Liver (tissue), 9 donors: ENCODE measurements around the gene ATP6V0E1. TPM values are rescaled to one million over a fixed set of nuclear protein-coding genes. Genes with fewer than 3 reads are reported as not detected.

Source experiments
- DNase-seq: peaks from one replicate; pipeline ENCODE4 v3.0.0-alpha.2; 2017; ENCODE audit warnings: low spot score
- H3K27ac ChIP-seq, 2 donors: one replicate each; pipeline ENCODE4 v1.7.0; 2013; ENCODE audit warnings: inconsistent platforms in 2 of 2, low read length in 2 of 2, control low read depth in 1 of 2, low read depth in 1 of 2, mild to moderate bottlenecking in 1 of 2
- H3K27me3 ChIP-seq, 4 donors: one replicate each; pipeline versions ENCODE4 v1.6.1 to v1.7.0; 2013; ENCODE audit warnings: low read length in 3 of 4, inconsistent platforms in 1 of 4, mild to moderate bottlenecking in 1 of 4, moderate library complexity in 1 of 4; ENCODE audit not compliant: control insufficient read depth in 4 of 4, insufficient read depth in 4 of 4
- H3K36me3 ChIP-seq, 4 donors: one replicate each; pipeline versions ENCODE4 v1.6.1 to v1.7.0; 2013; ENCODE audit warnings: low read length in 3 of 4, mild to moderate bottlenecking in 3 of 4, low read depth in 1 of 4, moderate library complexity in 1 of 4; ENCODE audit not compliant: control insufficient read depth in 4 of 4, insufficient read depth in 3 of 4
- H3K4me1 ChIP-seq, 4 donors: one replicate each; pipeline versions ENCODE4 v1.6.1 to v1.7.0; 2013; ENCODE audit warnings: low read length in 3 of 4, mild to moderate bottlenecking in 3 of 4, moderate library complexity in 1 of 4; ENCODE audit not compliant: control insufficient read depth in 4 of 4, insufficient read depth in 4 of 4
- H3K4me3 ChIP-seq, 3 donors: one replicate each; pipeline versions ENCODE4 v1.6.1 to v1.7.0; 2013; ENCODE audit warnings: low read length in 3 of 3, control low read depth in 1 of 3, low read depth in 1 of 3, mild to moderate bottlenecking in 1 of 3
- H3K9ac ChIP-seq, 2 donors: one replicate each; pipeline ENCODE4 v1.7.0; 2013; ENCODE audit warnings: low read length in 2 of 2, mild to moderate bottlenecking in 2 of 2, moderate library complexity in 2 of 2, control low read depth in 1 of 2, low read depth in 1 of 2
- H3K9me3 ChIP-seq, 4 donors: one replicate each; pipeline versions ENCODE4 v1.6.1 to v1.7.0; 2013; ENCODE audit warnings: low read length in 3 of 4; ENCODE audit not compliant: control insufficient read depth in 4 of 4
- EGR1 ChIP-seq, 2 donors: IDR thresholded peaks; 2 replicates each; pipeline ENCODE4 v1.6.1; 2016 to 2018; ENCODE audit warnings: antibody characterized with exemption in 2 of 2, low read depth in 2 of 2
- FOXA1 ChIP-seq: IDR thresholded peaks from 2 replicates; pipeline ENCODE4 v1.6.1; 2016; ENCODE audit warnings: antibody characterized with exemption
- FOXA2 ChIP-seq: IDR thresholded peaks from 2 replicates; pipeline ENCODE4 v1.6.1; 2016; ENCODE audit warnings: antibody characterized with exemption
- GABPA ChIP-seq, 2 donors: IDR thresholded peaks in 1 of 2; conservative IDR thresholded peaks in 1 of 2; 2 replicates each; pipeline ENCODE4 v1.6.1; 2016; ENCODE audit warnings: antibody characterized with exemption in 2 of 2, mild to moderate bottlenecking in 1 of 2, moderate library complexity in 1 of 2
- HNF4A ChIP-seq, 2 donors: conservative IDR thresholded peaks; 2 replicates each; pipeline ENCODE4 v1.6.1; 2016; ENCODE audit warnings: antibody characterized with exemption in 2 of 2, mild to moderate bottlenecking in 2 of 2
- HNF4G ChIP-seq: IDR thresholded peaks from 2 replicates; pipeline ENCODE4 v1.6.1; 2016; ENCODE audit warnings: antibody characterized with exemption
- JUND ChIP-seq, 2 donors: IDR thresholded peaks; 2 replicates each; pipeline ENCODE4 v1.6.1; 2016; ENCODE audit warnings: antibody characterized with exemption in 2 of 2
- NR2F2 ChIP-seq: IDR thresholded peaks from 2 replicates; pipeline ENCODE4 v1.6.1; 2016; ENCODE audit warnings: antibody characterized with exemption
- RAD21 ChIP-seq, 2 donors: IDR thresholded peaks; 2 replicates each; pipeline ENCODE4 v1.6.1; 2016; ENCODE audit warnings: antibody characterized with exemption in 2 of 2, mild to moderate bottlenecking in 2 of 2
- RXRA ChIP-seq, 2 donors: IDR thresholded peaks; 2 replicates each; pipeline ENCODE4 v1.6.1; 2017 to 2018; ENCODE audit warnings: antibody characterized with exemption in 2 of 2, mild to moderate bottlenecking in 1 of 2
- SP1 ChIP-seq: IDR thresholded peaks from 2 replicates; pipeline ENCODE4 v1.6.1; 2018; ENCODE audit warnings: antibody characterized with exemption, mild to moderate bottlenecking
- YY1 ChIP-seq: IDR thresholded peaks from 2 replicates; pipeline ENCODE4 v1.6.1; 2016; ENCODE audit warnings: antibody characterized with exemption, mild to moderate bottlenecking
- WGBS: extraction: QIAGEN DNeasy Blood & Tissue Kit; methylation state at CpG from one replicate; pipeline ENCODE4 v1.1.7; 2013; 5-methylcytosine and 5-hydroxymethylcytosine counted together
- polyA plus RNA-seq, 2 donors: library from polyadenylated mRNA; stranded (reverse) in 1 of 2; unstranded in 1 of 2; fragments of 200-250 nt in 1 of 2; fragments of >200 nt in 1 of 2; fragmentation: Nextera tagmentation in 1 of 2; extraction: Ambion mirVana in 1 of 2; gene quantifications; one replicate each; pipeline versions ENCODE4 v1.2.1 to v1.2.3, GENCODE V29; 2013 to 2015
- total RNA-seq, 2 donors: library from RNA; depleted of rRNA; stranded (reverse); fragments of >200 nt; gene quantifications; one replicate each; pipeline ENCODE4 v1.2.3, GENCODE V29; 2014
- TF ChIP-seq, protein P1 (sequence below): IDR thresholded peaks from 2 replicates; pipeline ENCODE4 v1.6.1; 2016; ENCODE audit warnings: antibody characterized with exemption
- TF ChIP-seq, protein P2 (sequence below): IDR thresholded peaks from 2 replicates; pipeline ENCODE4 v1.6.1; 2016; ENCODE audit warnings: antibody characterized with exemption
- TF ChIP-seq, protein P3 (sequence below): IDR thresholded peaks from 2 replicates; pipeline ENCODE4 v1.6.1; 2016; ENCODE audit warnings: antibody characterized with exemption
- TF ChIP-seq, protein P4 (sequence below): IDR thresholded peaks from 2 replicates; pipeline ENCODE4 v1.6.1; 2016; ENCODE audit warnings: antibody characterized with exemption, mild to moderate bottlenecking
- donor health status: healthy.
- donor health status: healthy.
- donor health status: healthy.
- donor health status: healthy.
- donor health status: healthy.

The ATP6V0E1 gene
- total and polyA plus RNA-seq, 4 donors, result 56.6 to 396 (median 111) TPM

DNA sequence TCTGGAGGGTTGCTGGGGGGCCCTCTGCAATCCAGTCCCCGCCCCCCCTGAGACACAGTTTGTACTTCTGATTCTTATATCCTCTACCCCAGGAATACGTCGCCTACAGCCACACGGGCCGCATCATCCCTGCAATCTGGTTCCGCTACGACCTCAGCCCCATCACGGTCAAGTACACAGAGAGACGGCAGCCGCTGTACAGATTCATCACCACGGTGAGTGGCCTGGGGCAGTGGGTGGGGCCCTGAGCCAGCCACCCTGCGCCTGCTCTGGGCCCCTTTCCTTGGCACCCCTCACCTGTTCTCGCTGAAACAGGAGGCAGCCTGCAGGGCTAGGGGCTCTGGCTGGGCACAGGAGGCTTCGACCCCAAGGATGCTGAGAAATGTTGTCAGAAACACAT, 48.5 kb upstream of the ATP6V0E1 start:
- H3K9me3 ChIP-seq, result no peaks in the 10 kb centered on the region
- no peak overlapping the region for H3K9ac ChIP-seq
- TF ChIP-seq EGR1 (IDR thresholded peaks at IDR 0.05; ENCODE audit: low read depth in 2 of 2) (no peak), FOXA1 (no peak), HNF4A (conservative IDR thresholded peaks at IDR 0.05) (no peak), RAD21 (IDR thresholded peaks at IDR 0.05) (no peak), RXRA (IDR thresholded peaks at IDR 0.05) (no peak), YY1 (no peak), GABPA (IDR thresholded peaks at IDR 0.05 in 1 of 2, conservative IDR thresholded peaks at IDR 0.05 in 1 of 2) (no peak), HNF4G (no peak), NR2F2 (no peak), FOXA2 (no peak), JUND (IDR thresholded peaks at IDR 0.05) (no peak)
- TF ChIP-seq, protein P1, sequence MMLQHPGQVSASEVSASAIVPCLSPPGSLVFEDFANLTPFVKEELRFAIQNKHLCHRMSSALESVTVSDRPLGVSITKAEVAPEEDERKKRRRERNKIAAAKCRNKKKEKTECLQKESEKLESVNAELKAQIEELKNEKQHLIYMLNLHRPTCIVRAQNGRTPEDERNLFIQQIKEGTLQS, result no peak
- TF ChIP-seq, protein P2, sequence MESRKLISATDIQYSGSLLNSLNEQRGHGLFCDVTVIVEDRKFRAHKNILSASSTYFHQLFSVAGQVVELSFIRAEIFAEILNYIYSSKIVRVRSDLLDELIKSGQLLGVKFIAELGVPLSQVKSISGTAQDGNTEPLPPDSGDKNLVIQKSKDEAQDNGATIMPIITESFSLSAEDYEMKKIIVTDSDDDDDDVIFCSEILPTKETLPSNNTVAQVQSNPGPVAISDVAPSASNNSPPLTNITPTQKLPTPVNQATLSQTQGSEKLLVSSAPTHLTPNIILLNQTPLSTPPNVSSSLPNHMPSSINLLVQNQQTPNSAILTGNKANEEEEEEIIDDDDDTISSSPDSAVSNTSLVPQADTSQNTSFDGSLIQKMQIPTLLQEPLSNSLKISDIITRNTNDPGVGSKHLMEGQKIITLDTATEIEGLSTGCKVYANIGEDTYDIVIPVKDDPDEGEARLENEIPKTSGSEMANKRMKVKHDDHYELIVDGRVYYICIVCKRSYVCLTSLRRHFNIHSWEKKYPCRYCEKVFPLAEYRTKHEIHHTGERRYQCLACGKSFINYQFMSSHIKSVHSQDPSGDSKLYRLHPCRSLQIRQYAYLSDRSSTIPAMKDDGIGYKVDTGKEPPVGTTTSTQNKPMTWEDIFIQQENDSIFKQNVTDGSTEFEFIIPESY, result no peak
- TF ChIP-seq, protein P3, sequence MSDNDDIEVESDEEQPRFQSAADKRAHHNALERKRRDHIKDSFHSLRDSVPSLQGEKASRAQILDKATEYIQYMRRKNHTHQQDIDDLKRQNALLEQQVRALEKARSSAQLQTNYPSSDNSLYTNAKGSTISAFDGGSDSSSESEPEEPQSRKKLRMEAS, result no peak
- TF ChIP-seq, protein P4, sequence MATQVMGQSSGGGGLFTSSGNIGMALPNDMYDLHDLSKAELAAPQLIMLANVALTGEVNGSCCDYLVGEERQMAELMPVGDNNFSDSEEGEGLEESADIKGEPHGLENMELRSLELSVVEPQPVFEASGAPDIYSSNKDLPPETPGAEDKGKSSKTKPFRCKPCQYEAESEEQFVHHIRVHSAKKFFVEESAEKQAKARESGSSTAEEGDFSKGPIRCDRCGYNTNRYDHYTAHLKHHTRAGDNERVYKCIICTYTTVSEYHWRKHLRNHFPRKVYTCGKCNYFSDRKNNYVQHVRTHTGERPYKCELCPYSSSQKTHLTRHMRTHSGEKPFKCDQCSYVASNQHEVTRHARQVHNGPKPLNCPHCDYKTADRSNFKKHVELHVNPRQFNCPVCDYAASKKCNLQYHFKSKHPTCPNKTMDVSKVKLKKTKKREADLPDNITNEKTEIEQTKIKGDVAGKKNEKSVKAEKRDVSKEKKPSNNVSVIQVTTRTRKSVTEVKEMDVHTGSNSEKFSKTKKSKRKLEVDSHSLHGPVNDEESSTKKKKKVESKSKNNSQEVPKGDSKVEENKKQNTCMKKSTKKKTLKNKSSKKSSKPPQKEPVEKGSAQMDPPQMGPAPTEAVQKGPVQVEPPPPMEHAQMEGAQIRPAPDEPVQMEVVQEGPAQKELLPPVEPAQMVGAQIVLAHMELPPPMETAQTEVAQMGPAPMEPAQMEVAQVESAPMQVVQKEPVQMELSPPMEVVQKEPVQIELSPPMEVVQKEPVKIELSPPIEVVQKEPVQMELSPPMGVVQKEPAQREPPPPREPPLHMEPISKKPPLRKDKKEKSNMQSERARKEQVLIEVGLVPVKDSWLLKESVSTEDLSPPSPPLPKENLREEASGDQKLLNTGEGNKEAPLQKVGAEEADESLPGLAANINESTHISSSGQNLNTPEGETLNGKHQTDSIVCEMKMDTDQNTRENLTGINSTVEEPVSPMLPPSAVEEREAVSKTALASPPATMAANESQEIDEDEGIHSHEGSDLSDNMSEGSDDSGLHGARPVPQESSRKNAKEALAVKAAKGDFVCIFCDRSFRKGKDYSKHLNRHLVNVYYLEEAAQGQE, result no peak
- no peak overlapping the region for H3K27ac ChIP-seq
- H3K4me3 ChIP-seq, result no peak overlapping the region
- 93% methylated on average over 14 of the region's 14 CpGs for WGBS
- H3K4me1 ChIP-seq, result peaks cover 0 to 6% (median under 1%) of the 10 kb centered on the region in 4 donors
- H3K36me3 ChIP-seq, result peaks cover 10 to 40% (median 24%) of the 10 kb centered on the region in 4 donors
- no peak for DNase-seq
- no peaks in the 10 kb centered on the region for H3K27me3 ChIP-seq

DNA sequence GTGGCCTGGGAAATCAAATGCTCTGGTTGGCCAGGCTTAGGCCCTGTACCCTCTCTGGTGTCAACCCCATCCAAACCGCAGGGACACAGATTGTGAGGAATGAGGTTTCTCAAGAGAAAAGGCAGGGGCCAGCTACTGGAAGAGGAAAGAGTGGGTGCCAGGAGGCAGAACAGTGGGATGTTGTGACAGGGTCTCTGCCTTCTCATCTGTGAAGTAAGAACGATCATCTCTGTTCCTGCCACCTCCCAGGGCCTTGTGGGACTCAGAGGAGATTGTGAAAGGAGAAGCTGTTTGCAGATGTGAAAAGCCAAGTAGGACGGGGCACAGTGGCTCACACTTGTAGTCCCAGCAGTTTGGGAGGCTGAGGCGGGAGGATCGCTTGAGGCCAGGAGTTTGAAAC, 47.2 kb upstream of the ATP6V0E1 start:
- H3K9ac ChIP-seq, result no peak overlapping the region
- no peaks in the 10 kb centered on the region for H3K9me3 ChIP-seq
- no peak overlapping the region for H3K27ac ChIP-seq
- H3K4me3 ChIP-seq, result no peak overlapping the region
- WGBS, result 97% methylated on average over 5 of the region's 5 CpGs
- H3K27me3 ChIP-seq, result no peaks in the 10 kb centered on the region
- H3K4me1 ChIP-seq, result peaks cover 0 to 6% (median under 1%) of the 10 kb centered on the region in 4 donors
- DNase-seq, result no peak
- TF ChIP-seq, protein P2, result no peak
- no peak for TF ChIP-seq RAD21 (IDR thresholded peaks at IDR 0.05)
- no peak for TF ChIP-seq NR2F2
- no peak for TF ChIP-seq HNF4A (conservative IDR thresholded peaks at IDR 0.05)
- TF ChIP-seq, protein P4, result no peak
- TF ChIP-seq HNF4G, result no peak
- TF ChIP-seq, protein P1, result no peak
- TF ChIP-seq SP1, result no peak
- TF ChIP-seq GABPA (IDR thresholded peaks at IDR 0.05 in 1 of 2, conservative IDR thresholded peaks at IDR 0.05 in 1 of 2), result no peak
- TF ChIP-seq EGR1 (IDR thresholded peaks at IDR 0.05; ENCODE audit: low read depth in 2 of 2), result no peak
- H3K36me3 ChIP-seq, result peaks cover 10 to 50% (median 24%) of the 10 kb centered on the region in 4 donors
